Left lung (tissue), 10 donors: ENCODE results near the gene NUAK1. TPM values are rescaled to one million over a fixed set of nuclear protein-coding genes. Genes with fewer than 3 reads are reported as not detected.

Experiments used
- ATAC-seq: fragments of 200-7000 bp; cut with Tn5 transposase; one replicate; pipeline ENCODE4 v1.9.1; 2020; ENCODE audit warnings: moderate library complexity
- DNase-seq, 4 donors: peaks; one replicate each; pipeline ENCODE4 v3.0.0-alpha.2; 2013 to 2020
- H3K27ac ChIP-seq, 2 donors: fragments of 200-600 bp; sonication (generic) in 1 of 2; one replicate each; pipeline versions ENCODE4 v1.5.0 to v1.8.0; 2020 to 2021
- H3K27me3 ChIP-seq, 2 donors: fragments of 200-600 bp; sonication (generic) in 1 of 2; one replicate each; pipeline versions ENCODE4 v1.5.0 to v1.8.0; 2020 to 2021
- H3K36me3 ChIP-seq, 2 donors: fragments of 200-600 bp; sonication (generic) in 1 of 2; one replicate each; pipeline versions ENCODE4 v1.5.0 to v1.8.0; 2020 to 2021
- H3K4me1 ChIP-seq, 2 donors: fragments of 200-600 bp; one replicate each; pipeline ENCODE4 v1.8.0; 2021
- H3K4me3 ChIP-seq, 2 donors: fragments of 200-600 bp; sonication (generic) in 1 of 2; one replicate each; pipeline versions ENCODE4 v1.5.0 to v1.8.0; 2020 to 2021; ENCODE audit warnings: mild to moderate bottlenecking in 1 of 2
- H3K9me3 ChIP-seq, 2 donors: fragments of 200-600 bp; sonication (generic) in 1 of 2; one replicate each; pipeline versions ENCODE4 v1.5.0 to v1.8.0; 2020 to 2021
- CTCF ChIP-seq, 2 donors: fragments of 200-600 bp; sonication (generic) in 1 of 2; IDR thresholded peaks; one replicate each; pipeline versions ENCODE4 v1.5.0 to v1.8.0; 2021; ENCODE audit warnings: antibody characterized with exemption in 2 of 2
- intact Hi-C, 2 donors: fragments of 100-400 bp; cut with DNase I; formaldehyde crosslinking; loops; one replicate each; pipeline versions ENCODE4 v1.11.2 to v1.14.2; 2022
- polyA plus RNA-seq, 6 donors: library from polyadenylated mRNA; unstranded; fragments of 120-200 nt; gene quantifications; one replicate each; pipeline ENCODE4 v1.2.1, GENCODE V29; 2013; ENCODE audit not compliant: insufficient read length in 6 of 6
- total RNA-seq, 2 donors: library from RNA; stranded (reverse); fragmentation: NEBNext Ultra II Directional; extraction: Animal tissue kit (Norgen Biotek cat#: 25700); gene quantifications; one replicate each; pipeline ENCODE4 v1.2.1, GENCODE V29; 2021
- donor health status: DM: no; HTN: yes; CAD: no.
- donor health status: DM: no; HTN: no; CAD: no.

The NUAK1 gene
- total and polyA plus RNA-seq, 8 donors, result 6.5 to 11.7 (median 8.1) TPM

GRCh38 chr12:106150555-106150954, 11.8 kb upstream of the NUAK1 start:
- Histone ChIP-seq H3K4me3 (no peak overlapping the region), H3K27ac (no peak overlapping the region), H3K4me1 (no peaks in the 10 kb centered on the region), H3K27me3 (no peaks in the 10 kb centered on the region), H3K9me3 (no peaks in the 10 kb centered on the region), H3K36me3 (no peaks in the 10 kb centered on the region)
- TF ChIP-seq CTCF (IDR thresholded peaks at IDR 0.05), result no peak
- DNase-seq (no peak), ATAC-seq (no peak)
- intact Hi-C loops, result no loop called here

DNA sequence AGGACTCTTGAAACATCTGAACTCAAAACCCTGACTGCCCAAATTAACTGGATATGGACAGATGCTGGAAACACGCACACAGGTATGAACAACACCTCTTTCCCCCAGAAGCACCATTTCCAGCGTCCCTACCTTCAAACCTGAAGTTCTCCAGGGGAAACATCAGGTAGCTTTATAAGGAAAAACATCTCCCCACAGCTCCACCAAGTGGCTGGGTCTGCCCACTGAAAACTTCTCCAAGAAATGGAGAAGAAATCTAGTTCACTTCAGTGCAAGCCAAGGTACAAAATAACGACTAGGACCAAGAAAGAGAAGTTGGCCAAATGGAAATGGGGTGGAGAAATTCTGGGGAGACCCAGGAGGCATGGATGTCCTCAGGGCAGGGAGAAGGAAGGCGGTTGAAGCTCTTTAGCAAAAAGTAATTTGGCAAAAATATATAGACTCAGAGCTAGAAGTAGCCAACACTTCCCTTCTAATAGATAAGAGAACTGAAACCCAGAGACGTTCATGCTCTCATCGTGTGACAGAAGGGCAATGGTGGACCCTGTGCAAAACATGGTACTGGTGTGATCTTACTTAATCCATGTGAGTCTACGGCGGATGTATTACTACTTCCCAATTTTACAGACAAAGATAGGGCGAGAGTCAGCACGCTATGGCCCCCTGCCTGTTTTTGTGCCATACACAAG, 10.5 kb upstream of the NUAK1 start:
- H3K27ac ChIP-seq, result no peak overlapping the region
- peak; percentile 29 to 54 for TF ChIP-seq CTCF (IDR thresholded peaks at IDR 0.05)
- no peaks in the 10 kb centered on the region for H3K27me3 ChIP-seq
- intact Hi-C loops, result no loop called here
- no peaks in the 10 kb centered on the region for H3K4me1 ChIP-seq
- H3K9me3 ChIP-seq, result no peaks in the 10 kb centered on the region
- no peak overlapping the region for H3K4me3 ChIP-seq
- ATAC-seq (peak; percentile 73), DNase-seq (peak in 1 of 4 donors; percentile 36)
- no peaks in the 10 kb centered on the region for H3K36me3 ChIP-seq

GRCh38 chr12:106147956-106148355, 9.2 kb upstream of the NUAK1 start:
- Histone ChIP-seq H3K4me1 (no peaks in the 10 kb centered on the region), H3K27ac (no peak overlapping the region), H3K36me3 (no peaks in the 10 kb centered on the region), H3K27me3 (no peaks in the 10 kb centered on the region), H3K4me3 (no peak overlapping the region), H3K9me3 (no peaks in the 10 kb centered on the region)
- TF ChIP-seq CTCF (IDR thresholded peaks at IDR 0.05), result no peak
- ATAC-seq (no peak), DNase-seq (peak in 1 of 4 donors; percentile 10)
- intact Hi-C loops, result no loop called here

GRCh38 chr12:106146987-106147386, 8.2 kb upstream of the NUAK1 start:
- H3K9me3 ChIP-seq, result no peaks in the 10 kb centered on the region
- DNase-seq (no peak), ATAC-seq (no peak)
- intact Hi-C loops, result no loop called here
- peaks cover 0 to 7% of the 10 kb centered on the region in 2 donors for H3K27me3 ChIP-seq
- no peak for TF ChIP-seq CTCF (IDR thresholded peaks at IDR 0.05)
- H3K4me3 ChIP-seq, result no peak overlapping the region
- H3K36me3 ChIP-seq, result no peaks in the 10 kb centered on the region
- no peaks in the 10 kb centered on the region for H3K4me1 ChIP-seq
- no peak overlapping the region for H3K27ac ChIP-seq

- TF ChIP-seq CTCF (IDR thresholded peaks at IDR 0.05), result no peak
- Histone ChIP-seq H3K36me3 (no peaks in the 10 kb centered on the region), H3K9me3 (no peaks in the 10 kb centered on the region), H3K27me3 (peaks cover 0 to 18% of the 10 kb centered on the region in 2 donors), H3K4me3 (no peak overlapping the region), H3K27ac (no peak overlapping the region), H3K4me1 (no peaks in the 10 kb centered on the region)
- intact Hi-C loops, result no loop called here
- no peak for ATAC-seq
- no peak for DNase-seq
These were observed 7.0 kb upstream of the NUAK1 start for GRCh38 chr12:106145539-106146447.
